ENCODE data around the gene KIT. TPM values are rescaled to one million over a fixed set of nuclear protein-coding genes. Genes with fewer than 3 reads are reported as not detected.

Gene KIT
- total and polyA plus RNA-seq, 2 of the 13 experiments (the other 11 are each of a cell fraction or from before 2014, with no cell fraction given) = not detected

- CTCF ChIA-PET (ENCODE audit: low intra/inter-chr PET ratio, low total read pairs) = no interaction called here
- Histone ChIP-seq H3K27me3 (ENCODE audit: control insufficient read depth in 1 of 2, insufficient read depth in 2 of 2, low read length in 2 of 2) (no peaks in the 10 kb centered on the region), H3K4me3 (replicated peaks in 1 of 3; ENCODE audit: insufficient read depth in 1 of 3, low read depth in 2 of 3, low read length in 3 of 3) (no peak overlapping the region), H3K4me1 (ENCODE audit: insufficient read depth, low read length) (no peaks in the 10 kb centered on the region), H3K9me3 (ENCODE audit: low read length) (no peaks in the 10 kb centered on the region), H3K27ac (ENCODE audit: extremely low read length, insufficient read depth, low read length) (no peak overlapping the region), H3K4me2 (ENCODE audit: low read depth, low read length) (no peak overlapping the region), H4K20me1 (ENCODE audit: insufficient read depth, low read length) (no peaks in the 10 kb centered on the region), H2AFZ (ENCODE audit: low read length) (no peak overlapping the region), H3K36me3 (replicated peaks in 1 of 2; ENCODE audit: control insufficient read depth in 1 of 2, insufficient read depth in 2 of 2, low read length in 2 of 2) (no peaks in the 10 kb centered on the region), H3K9ac (ENCODE audit: insufficient read depth, low read depth, low read length) (no peak overlapping the region), H3K79me2 (ENCODE audit: insufficient read depth, low read length) (no peaks in the 10 kb centered on the region)
- FAIRE-seq (no peak), ATAC-seq (no peak), DNase-seq (ENCODE audit: low spot score) (no peak)
- POLR2A ChIA-PET = no interaction called here
- WGBS (ENCODE audit: low lambda C conversion rate) = 14% methylated on average over 2 of the region's 2 CpGs
- TF ChIP-seq ARNT2 (CRISPR knock-in tag; IDR thresholded peaks at IDR 0.05; ENCODE audit: low read depth) (no peak), SNAI1 (CRISPR knock-in tag; IDR thresholded peaks at IDR 0.05; ENCODE audit: borderline replicate concordance) (no peak), SALL2 (CRISPR knock-in tag; IDR thresholded peaks at IDR 0.05) (no peak), ZNF670 (CRISPR knock-in tag; IDR thresholded peaks at IDR 0.05; ENCODE audit: borderline replicate concordance) (no peak), ZNF577 (CRISPR knock-in tag; IDR thresholded peaks at IDR 0.05; ENCODE audit: borderline replicate concordance, low read depth) (no peak), CHCHD3 (CRISPR knock-in tag; IDR thresholded peaks at IDR 0.05) (no peak), ZNF431 (CRISPR knock-in tag; IDR thresholded peaks at IDR 0.05; ENCODE audit: borderline replicate concordance, low read depth) (no peak), NBN (conservative IDR thresholded peaks at IDR 0.05) (no peak), ISX (CRISPR knock-in tag; conservative IDR thresholded peaks at IDR 0.05) (no peak), MBD4 (IDR thresholded peaks at IDR 0.05; ENCODE audit: borderline replicate concordance, low read length) (no peak), DBP (CRISPR knock-in tag; IDR thresholded peaks at IDR 0.05; ENCODE audit: not compliant biosample characterization) (no peak), NFE2L2 (IDR thresholded peaks at IDR 0.05; ENCODE audit: low read length) (no peak), ZNF772 (CRISPR knock-in tag; IDR thresholded peaks at IDR 0.05) (no peak), THAP7 (CRISPR knock-in tag; IDR thresholded peaks at IDR 0.05) (no peak), IRX3 (CRISPR knock-in tag; IDR thresholded peaks at IDR 0.05; ENCODE audit: borderline replicate concordance, low read depth) (no peak), XBP1 (CRISPR knock-in tag; IDR thresholded peaks at IDR 0.05) (no peak), ZSCAN30 (CRISPR knock-in tag; IDR thresholded peaks at IDR 0.05) (no peak), ZNF160 (CRISPR knock-in tag; IDR thresholded peaks at IDR 0.05) (no peak)
- TF ChIP-seq, protein P1, sequence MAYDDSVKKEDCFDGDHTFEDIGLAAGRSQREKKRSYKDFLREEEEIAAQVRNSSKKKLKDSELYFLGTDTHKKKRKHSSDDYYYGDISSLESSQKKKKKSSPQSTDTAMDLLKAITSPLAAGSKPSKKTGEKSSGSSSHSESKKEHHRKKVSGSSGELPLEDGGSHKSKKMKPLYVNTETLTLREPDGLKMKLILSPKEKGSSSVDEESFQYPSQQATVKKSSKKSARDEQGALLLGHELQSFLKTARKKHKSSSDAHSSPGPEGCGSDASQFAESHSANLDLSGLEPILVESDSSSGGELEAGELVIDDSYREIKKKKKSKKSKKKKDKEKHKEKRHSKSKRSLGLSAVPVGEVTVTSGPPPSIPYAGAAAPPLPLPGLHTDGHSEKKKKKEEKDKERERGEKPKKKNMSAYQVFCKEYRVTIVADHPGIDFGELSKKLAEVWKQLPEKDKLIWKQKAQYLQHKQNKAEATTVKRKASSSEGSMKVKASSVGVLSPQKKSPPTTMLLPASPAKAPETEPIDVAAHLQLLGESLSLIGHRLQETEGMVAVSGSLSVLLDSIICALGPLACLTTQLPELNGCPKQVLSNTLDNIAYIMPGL (CRISPR knock-in tag; IDR thresholded peaks at IDR 0.05; ENCODE audit: borderline replicate concordance in 1 of 2, low read depth in 1 of 2) = no peak
- TF ChIP-seq, protein P2, sequence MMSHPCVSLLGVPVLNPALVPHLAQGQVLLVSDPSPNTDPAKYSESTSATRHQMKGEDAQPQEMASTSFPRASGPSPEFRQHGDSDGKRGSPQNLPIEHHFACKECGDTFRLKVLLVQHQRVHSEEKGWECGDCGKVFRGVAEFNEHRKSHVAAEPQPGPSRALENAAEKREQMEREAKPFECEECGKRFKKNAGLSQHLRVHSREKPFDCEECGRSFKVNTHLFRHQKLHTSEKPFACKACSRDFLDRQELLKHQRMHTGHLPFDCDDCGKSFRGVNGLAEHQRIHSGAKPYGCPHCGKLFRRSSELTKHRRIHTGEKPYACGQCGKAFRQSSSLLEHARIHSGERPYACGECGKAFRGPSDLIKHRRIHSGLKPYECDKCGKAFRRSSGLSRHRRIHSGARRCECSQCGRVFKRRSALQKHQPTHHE (CRISPR knock-in tag; IDR thresholded peaks at IDR 0.05; ENCODE audit: borderline replicate concordance) = no peak
- intact Hi-C loops (cut with micrococcal nuclease; ENCODE audit: unreplicated experiment) = no loop called here
- in situ Hi-C loops (cut with HindIII; ENCODE audit: extremely low pct_ligation_motif_present, low pct_unique_long_range_greater_than_20kb) = no loop called here
- no TSS peak for BruUV-seq (replicated peaks)
Observed at GRCh38 chr4:54745031-54745770, 87.4 kb downstream of the KIT start.

All from HepG2 (cell line).